Left lung (tissue), 10 donors: Measurements from ENCODE around the gene FBLIM1. TPM values are rescaled to one million over a fixed set of nuclear protein-coding genes. Genes with fewer than 3 reads are reported as not detected.
A peak's percentile ranks its signal among the peaks of the same experiment; 100 is the strongest.

ENCODE experiments used
- ATAC-seq: fragments of 200-7000 bp; cut with Tn5 transposase; one replicate; pipeline ENCODE4 v1.9.1; 2020; ENCODE audit warnings: moderate library complexity
- DNase-seq, 4 donors: peaks; one replicate each; pipeline ENCODE4 v3.0.0-alpha.2; 2013 to 2020
- H3K27ac ChIP-seq, 2 donors: fragments of 200-600 bp; sonication (generic) in 1 of 2; one replicate each; pipeline versions ENCODE4 v1.5.0 to v1.8.0; 2020 to 2021
- H3K27me3 ChIP-seq, 2 donors: fragments of 200-600 bp; sonication (generic) in 1 of 2; one replicate each; pipeline versions ENCODE4 v1.5.0 to v1.8.0; 2020 to 2021
- H3K36me3 ChIP-seq, 2 donors: fragments of 200-600 bp; sonication (generic) in 1 of 2; one replicate each; pipeline versions ENCODE4 v1.5.0 to v1.8.0; 2020 to 2021
- H3K4me1 ChIP-seq, 2 donors: fragments of 200-600 bp; one replicate each; pipeline ENCODE4 v1.8.0; 2021
- H3K4me3 ChIP-seq, 2 donors: fragments of 200-600 bp; sonication (generic) in 1 of 2; one replicate each; pipeline versions ENCODE4 v1.5.0 to v1.8.0; 2020 to 2021; ENCODE audit warnings: mild to moderate bottlenecking in 1 of 2
- H3K9me3 ChIP-seq, 2 donors: fragments of 200-600 bp; sonication (generic) in 1 of 2; one replicate each; pipeline versions ENCODE4 v1.5.0 to v1.8.0; 2020 to 2021
- intact Hi-C, 2 donors: fragments of 100-400 bp; cut with DNase I; formaldehyde crosslinking; loops; one replicate each; pipeline versions ENCODE4 v1.11.2 to v1.14.2; 2022
- polyA plus RNA-seq, 6 donors: library from polyadenylated mRNA; unstranded; fragments of 120-200 nt; gene quantifications; one replicate each; pipeline ENCODE4 v1.2.1, GENCODE V29; 2013; ENCODE audit not compliant: insufficient read length in 6 of 6
- total RNA-seq, 2 donors: library from RNA; stranded (reverse); fragmentation: NEBNext Ultra II Directional; extraction: Animal tissue kit (Norgen Biotek cat#: 25700); gene quantifications; one replicate each; pipeline ENCODE4 v1.2.1, GENCODE V29; 2021
- TF ChIP-seq, protein P1 (sequence below), 2 donors: fragments of 200-600 bp; sonication (generic) in 1 of 2; IDR thresholded peaks; one replicate each; pipeline versions ENCODE4 v1.5.0 to v1.8.0; 2021; ENCODE audit warnings: antibody characterized with exemption in 2 of 2
- donor health status: DM: no; HTN: yes; CAD: no.
- donor health status: DM: no; HTN: no; CAD: no.

FBLIM1 gene
- total and polyA plus RNA-seq, 8 donors: 52.3 to 90.0 (median 69.0) TPM

DNA sequence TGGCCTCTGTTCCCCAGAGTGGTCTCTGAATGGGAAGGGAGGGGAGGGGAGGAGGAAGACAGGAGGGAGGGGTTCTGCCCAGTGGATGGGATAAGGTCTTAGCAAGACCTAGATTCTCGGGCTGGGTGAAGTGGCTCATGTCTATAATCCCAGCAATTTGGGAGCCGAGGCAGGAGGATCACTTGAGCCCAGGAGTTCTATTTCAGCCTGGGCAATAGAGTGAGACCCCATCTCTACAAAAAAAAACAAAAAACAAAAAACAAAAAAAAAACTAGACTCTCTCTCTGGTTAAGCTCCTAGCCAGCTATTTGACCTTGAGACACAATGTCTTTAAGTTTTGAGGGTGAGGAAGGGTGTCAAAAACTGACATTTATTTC is 37.5 kb downstream of the FBLIM1 start:
- DNase-seq: no peak
- no peak for ATAC-seq
- Histone ChIP-seq H3K4me3 (no peak overlapping the region), H3K36me3 (no peaks in the 10 kb centered on the region), H3K4me1 (peaks cover 23 to 47% of the 10 kb centered on the region in 2 donors), H3K27ac (peak overlapping the region in 1 of 2 donors; percentile 26), H3K27me3 (no peaks in the 10 kb centered on the region), H3K9me3 (no peaks in the 10 kb centered on the region)
- TF ChIP-seq, protein P1, sequence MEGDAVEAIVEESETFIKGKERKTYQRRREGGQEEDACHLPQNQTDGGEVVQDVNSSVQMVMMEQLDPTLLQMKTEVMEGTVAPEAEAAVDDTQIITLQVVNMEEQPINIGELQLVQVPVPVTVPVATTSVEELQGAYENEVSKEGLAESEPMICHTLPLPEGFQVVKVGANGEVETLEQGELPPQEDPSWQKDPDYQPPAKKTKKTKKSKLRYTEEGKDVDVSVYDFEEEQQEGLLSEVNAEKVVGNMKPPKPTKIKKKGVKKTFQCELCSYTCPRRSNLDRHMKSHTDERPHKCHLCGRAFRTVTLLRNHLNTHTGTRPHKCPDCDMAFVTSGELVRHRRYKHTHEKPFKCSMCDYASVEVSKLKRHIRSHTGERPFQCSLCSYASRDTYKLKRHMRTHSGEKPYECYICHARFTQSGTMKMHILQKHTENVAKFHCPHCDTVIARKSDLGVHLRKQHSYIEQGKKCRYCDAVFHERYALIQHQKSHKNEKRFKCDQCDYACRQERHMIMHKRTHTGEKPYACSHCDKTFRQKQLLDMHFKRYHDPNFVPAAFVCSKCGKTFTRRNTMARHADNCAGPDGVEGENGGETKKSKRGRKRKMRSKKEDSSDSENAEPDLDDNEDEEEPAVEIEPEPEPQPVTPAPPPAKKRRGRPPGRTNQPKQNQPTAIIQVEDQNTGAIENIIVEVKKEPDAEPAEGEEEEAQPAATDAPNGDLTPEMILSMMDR (IDR thresholded peaks at IDR 0.05): no peak
- intact Hi-C loops: no loop called here

DNA sequence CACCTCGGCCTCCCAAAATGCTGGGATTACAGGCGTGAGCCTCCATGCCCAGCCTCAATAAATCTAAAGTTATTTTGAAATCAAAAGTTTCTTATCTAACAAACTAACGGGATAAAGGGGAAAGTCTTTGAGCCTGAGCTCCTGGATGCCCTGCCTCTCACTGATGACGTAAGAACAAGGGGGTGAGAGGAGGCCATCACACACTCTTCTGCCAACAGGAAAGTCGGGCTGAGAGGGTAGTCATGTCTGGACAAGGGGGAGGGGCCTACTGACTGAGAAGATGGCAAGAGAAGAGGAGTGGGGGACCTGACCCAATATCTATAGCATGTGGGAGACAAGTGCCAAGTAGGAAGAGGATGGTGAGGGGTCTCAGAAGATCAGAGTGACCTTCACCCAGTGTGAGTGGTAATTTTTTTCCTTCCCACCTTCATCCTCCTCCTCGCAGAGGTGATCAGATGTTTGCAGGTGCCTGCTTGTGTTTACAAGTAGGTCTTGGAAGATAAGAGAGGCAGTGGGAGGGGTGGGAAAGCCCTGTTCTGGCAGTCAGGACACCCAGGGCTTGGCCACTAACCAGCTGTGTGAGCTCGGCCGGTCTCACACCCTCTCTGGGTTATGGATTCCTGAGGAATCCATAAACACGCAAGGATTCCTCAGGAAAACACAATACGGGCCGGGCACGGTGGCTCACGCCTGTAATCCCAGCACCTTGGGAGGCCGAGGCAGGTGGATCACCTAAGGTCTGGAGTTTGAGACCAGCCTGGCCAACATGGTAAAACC is 39.2 kb downstream of the FBLIM1 start:
- DNase-seq (no peak), ATAC-seq (no peak)
- Histone ChIP-seq H3K9me3 (no peaks in the 10 kb centered on the region), H3K4me3 (no peak overlapping the region), H3K4me1 (peaks cover 23 to 38% of the 10 kb centered on the region in 2 donors), H3K27me3 (peaks cover 0 to 4% of the 10 kb centered on the region in 2 donors), H3K27ac (no peak overlapping the region), H3K36me3 (no peaks in the 10 kb centered on the region)
- intact Hi-C loops: no loop called here
- TF ChIP-seq, protein P1 (IDR thresholded peaks at IDR 0.05): no peak

DNA sequence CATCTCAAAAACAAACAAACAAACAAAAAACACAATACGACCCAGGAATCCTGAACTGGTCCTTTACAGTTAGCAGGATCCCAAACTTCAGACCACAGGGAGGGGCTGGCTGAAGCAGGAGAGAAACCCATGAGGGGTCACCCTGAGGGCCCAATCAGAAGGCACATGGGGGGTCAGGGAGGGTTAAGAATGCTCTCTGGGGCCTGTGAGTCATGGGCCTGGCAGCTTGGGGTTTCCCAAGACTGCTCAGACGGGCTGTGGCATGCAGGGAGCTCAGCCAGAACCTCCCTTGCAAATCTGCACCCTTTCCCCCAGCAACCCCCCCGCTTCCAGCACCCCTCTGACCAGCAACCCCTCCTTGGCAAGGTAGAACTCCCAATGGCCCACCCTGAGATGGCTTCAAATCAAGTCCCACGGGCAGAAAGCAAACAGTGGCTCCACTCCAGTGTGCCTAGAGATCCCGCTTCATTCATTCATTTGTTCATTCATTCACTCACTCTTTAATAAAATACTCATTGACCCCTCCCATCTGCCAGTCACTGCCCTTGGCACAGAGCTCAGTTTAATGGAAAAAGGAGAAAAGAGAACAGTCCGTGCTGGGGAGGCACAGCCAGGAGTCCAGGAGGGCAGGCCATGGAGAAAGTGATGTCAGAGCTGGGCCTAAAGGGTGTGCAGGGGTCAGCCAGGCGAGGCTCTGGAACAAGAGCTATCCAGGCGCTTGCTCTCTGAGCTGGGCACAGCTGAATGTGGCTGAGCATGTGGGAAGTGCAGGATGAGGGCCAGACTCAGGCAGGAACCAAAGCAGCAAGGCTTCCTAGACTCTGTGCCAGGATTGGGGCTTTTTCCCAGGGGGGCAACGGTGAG is 40.6 kb downstream of the FBLIM1 start:
- intact Hi-C loops: no loop called here
- no peaks in the 10 kb centered on the region for H3K36me3 ChIP-seq
- DNase-seq (peak in 2 of 4 donors; percentile 82 to 85), ATAC-seq (peak; percentile 75)
- H3K9me3 ChIP-seq: no peaks in the 10 kb centered on the region
- H3K27me3 ChIP-seq: peaks cover 0 to 4% of the 10 kb centered on the region in 2 donors
- H3K4me3 ChIP-seq: no peak overlapping the region
- TF ChIP-seq, protein P1 (IDR thresholded peaks at IDR 0.05): no peak
- H3K27ac ChIP-seq: peak overlapping the region; percentile 49 to 64
- H3K4me1 ChIP-seq: peaks cover 23 to 38% of the 10 kb centered on the region in 2 donors

DNA sequence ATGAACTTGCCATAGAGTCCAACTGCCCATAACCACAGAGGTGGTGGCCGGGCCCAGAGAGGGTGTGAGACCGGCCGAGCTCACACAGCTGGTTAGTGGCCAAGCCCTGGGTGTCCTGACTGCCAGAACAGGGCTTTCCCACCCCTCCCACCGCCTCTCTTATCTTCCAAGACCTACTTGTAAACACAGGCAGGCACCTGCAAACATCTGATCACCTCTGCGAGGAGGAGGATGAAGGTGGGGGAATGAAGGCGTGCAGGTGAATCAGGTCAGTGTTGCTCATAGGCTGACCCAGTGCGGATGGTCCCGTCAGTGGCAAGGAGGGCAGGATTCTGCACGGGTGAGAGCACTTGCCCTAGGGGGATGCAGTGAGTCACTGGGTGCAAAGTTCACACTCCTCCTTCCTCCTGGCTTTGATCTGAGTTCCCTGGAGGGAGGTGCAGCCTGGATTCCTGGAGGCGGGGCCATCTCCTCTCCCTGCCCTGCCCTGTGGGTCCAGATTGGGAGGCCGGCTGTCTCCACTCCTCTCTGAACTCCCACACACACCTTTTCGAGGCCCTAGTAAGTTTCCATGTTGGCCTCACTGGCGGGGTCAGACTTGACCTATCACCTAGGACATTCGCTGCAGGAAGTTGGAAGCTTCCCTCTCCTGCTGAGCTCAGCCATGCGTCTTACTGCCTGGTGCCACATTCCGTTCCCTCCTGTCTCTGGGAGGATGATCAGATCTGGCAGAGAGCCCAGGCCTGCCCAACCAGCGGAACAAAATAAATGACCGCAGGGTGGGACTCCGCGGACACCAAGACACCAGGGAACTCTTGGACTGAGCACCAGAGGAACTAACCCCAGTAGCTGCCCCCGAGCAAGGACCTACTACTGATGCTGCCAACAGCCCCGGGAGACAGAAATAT is 41.6 kb downstream of the FBLIM1 start:
- intact Hi-C loops: no loop called here
- H3K4me1 ChIP-seq: peaks cover 23 to 38% of the 10 kb centered on the region in 2 donors
- H3K4me3 ChIP-seq: no peak overlapping the region
- H3K9me3 ChIP-seq: no peaks in the 10 kb centered on the region
- DNase-seq (peak in 2 of 4 donors; percentile 63 to 82), ATAC-seq (peak; percentile 70)
- peak overlapping the region; percentile 49 to 64 for H3K27ac ChIP-seq
- no peaks in the 10 kb centered on the region for H3K36me3 ChIP-seq
- H3K27me3 ChIP-seq: peaks cover 0 to 4% of the 10 kb centered on the region in 2 donors
- TF ChIP-seq, protein P1 (IDR thresholded peaks at IDR 0.05): no peak
